GM19023 (cell line): Measurements from ENCODE around the gene PRSS57.
"Not testable (repeated sequence)": the region's sequence is repeated elsewhere in the genome, so short reads cannot be mapped to it uniquely, and the experiment has no call there.

Source experiments
- ATAC-seq: cut with Tn5 transposase; IDR thresholded peaks from one replicate; pipeline ENCODE4 v1.9.1; 2021; ENCODE audit warnings: mild to moderate bottlenecking, moderate library complexity; ENCODE audit not compliant: unreplicated experiment

PRSS57 gene

DNA sequence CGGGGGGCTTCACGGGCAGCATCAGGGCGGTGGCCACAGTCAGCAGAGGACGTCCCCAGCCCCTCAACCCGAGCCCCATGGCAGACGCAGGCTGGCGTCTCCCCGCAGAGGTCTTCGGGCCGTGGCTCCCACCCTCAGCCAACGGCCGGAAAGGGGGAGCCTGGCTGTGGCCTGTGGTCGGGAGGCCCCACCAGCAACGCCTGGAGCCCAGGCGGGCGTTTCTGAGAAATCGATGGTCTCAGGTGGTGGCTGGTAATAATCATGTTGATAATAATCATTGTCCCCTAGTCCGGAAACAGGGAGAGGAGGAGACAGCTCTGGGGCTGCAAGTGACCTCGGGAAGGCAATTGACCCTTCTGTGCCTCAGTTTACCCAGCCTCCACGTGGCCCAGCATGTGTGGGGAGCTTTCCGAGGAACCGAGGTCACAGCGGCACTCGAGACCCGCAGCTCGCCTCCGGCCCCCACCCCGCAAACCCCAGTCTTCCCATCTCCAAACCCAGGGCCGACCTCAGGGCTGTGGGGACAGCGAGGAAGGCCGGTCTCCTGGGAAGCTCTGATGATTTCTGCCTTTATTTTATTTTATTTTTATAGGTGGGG is at the start of gene PRSS57:
Gene PRSS57 (minus strand): TSS at position 101 of the 598 bp plus-strand sequence. CDS start 22 bp downstream, at position 79.
- ATAC-seq, result no peak

DNA sequence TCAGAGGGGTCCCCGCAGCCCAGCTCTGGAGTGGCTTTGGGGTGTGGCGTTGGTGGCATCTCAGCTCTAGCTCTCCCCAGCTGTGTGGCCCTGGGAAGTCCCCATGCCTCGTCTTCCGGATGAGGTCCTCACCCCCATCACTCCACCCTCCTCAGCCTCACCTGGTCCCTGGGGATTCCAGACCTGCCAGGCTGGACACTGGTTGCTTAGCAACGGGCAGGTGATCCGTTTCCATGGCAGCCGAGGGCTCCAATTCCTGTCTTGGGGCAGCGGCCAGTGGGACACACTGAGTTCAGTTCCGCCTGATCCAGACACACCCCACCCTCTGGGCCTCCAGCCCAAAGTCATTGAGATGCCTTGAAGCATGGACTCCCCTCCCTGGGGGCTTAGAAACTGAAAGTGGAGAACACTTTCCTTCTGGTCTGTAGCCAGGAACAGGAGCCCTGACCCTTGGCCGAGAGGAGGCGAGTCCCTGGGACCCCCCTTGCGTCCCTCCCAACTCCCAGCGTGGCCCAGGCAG is 48.0 kb upstream of the PRSS57 start:
- ATAC-seq, result no peak

DNA sequence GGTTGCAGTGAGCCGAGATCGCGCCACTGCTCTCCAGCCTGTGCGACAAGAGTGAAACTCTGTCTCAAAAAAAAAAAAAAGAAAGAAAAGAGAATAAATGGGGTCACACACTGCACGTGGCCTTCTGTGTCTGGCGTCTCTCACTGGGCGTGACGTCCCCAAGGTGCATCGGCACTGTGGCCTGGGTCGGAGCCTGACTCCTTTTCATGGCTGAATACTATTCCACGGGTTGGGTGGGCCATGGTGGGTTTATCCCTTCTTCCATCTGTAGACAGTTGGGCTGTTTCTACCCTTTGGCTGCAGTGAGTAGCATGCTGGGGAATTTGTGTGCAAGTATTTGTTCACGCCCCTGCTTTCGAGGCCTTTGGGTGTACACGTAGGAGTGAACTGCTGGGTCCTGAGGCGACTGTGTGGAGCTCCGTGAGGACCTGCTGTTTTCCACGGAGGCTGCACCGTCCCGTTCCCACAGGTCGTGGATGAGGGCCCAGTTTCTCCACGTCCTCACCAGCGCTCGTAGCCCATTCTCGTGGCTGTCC is 47.4 kb upstream of the PRSS57 start:
- no peak for ATAC-seq

DNA sequence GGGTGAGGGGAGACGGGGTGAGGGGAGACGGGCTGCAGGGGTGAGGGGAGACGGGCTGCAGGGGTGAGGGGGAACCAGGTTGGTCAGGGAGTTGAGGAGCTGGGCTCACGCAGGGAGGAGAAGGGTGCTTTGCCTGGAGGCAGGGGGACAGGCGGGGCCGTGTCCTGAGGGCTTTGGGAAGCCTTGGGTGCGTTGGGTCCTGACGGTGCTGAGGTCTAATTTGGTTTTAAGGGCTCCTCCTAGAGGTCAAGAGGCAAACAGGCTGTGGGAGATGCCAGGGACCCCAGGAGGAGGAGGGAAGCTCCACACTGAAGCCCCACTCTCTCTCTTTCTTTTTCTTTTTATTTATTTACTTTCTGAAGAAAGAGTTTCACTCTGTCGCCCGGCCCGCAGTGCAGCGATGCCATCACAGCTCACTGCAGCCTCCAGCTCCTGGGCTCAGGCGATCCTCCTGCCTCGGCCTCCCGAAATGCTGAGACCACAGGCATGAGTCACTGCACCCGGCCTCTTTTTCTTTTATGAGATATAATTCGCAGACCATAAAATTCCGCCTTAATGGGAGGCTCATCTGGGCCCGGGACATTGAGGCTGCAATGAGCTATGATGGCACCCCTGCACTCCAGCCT is 46.4 kb upstream of the PRSS57 start:
- ATAC-seq, result no peak

DNA sequence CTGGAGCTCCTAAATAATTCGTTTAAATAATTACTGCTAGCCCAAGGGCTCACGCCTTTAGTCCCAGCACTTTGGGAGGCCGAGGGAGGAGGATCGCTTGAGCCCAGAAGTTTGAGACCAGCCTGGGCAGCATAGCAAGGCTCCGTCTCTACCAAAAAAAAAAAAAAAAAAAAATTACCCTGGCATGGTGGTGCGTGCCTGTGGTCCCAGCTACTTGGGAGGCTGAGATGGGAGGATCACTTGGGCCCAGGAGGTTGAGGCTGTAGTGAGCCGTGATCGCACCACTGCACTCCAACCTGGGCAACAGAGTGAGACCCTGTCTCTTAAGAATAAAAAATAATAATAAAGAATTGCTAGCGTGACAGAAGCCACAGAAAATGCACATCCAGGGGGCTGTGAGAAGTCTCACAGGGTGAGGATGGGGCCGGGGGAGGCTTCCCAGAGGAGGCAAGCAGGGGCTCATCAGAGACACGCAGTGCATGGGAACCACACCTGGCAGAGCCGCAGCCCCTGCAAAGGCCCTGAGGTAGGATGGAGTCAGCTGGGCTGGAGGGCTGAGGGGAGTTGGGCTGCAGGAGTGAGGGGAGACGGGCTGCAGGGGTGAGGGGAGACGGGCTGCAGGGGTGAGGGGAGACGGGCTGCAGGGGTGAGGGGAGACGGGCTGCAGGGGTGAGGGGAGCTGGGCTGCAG is 45.7 kb upstream of the PRSS57 start:
- ATAC-seq, result not testable (repeated sequence)

DNA sequence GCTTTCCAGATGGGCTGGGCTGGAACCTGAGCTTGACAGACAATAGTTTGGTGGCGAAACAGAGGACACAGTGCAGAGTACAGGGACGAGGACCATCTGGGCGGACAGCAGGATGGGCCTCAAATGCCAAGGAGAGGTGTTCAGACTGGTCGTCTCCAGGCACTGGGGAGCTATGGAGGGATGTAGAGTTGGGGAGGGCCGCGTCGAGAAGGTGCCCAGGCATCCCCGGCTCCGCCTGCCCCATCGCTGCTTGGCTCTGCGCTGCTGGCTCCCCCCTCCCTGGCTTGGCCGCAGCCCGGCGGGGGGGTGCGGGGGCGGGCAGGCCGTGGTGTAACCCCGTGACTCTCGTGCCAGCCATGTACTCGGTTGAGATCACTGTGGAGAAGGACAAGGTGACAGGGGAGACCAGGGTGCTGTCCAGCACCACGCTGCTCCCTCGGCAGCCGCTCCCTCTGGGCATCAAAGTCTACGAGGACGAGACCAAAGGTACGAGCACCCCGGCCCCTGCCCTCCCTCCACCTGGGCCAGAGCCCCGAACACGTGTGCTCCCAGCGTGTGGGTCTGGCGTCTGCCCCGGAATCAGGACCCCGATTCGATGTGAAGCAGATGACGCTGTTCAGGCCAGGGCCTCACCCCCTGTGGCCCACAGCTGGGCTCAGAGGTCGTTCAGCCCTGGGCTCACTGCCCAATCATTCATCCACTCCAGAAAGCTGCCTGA is 44.9 kb upstream of the PRSS57 start:
- ATAC-seq, result no peak

DNA sequence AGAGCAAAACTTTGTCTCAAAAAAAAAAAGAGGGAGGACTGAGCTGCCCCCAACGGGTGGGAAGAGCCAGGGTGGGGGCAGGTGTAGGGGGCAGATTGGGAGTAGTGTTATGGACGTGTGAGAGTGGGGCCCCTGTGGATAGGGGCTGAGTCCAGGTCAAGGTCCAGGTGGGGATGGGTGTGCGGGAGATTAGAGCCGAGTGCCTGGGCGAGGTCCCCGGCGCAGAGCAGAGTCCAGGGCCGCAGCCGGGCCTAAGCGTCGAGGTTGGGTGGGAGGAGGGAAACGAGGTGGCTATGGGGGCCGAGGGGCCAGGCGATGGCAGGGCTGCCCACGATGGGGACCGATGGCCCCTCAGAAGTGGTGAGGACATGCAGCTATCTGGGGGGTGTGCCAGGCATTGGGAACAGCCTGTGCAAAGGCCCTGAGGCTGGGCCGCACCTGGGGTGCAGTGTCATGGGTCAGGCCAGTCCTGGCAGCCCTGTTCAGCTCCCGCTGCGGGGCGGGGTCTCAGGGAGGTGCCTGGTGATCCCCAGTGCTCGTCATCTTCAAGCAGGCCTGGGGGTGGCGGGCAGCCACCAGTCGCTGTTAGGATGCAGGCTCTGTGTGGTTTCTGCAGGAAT is 43.4 kb upstream of the PRSS57 start:
- no peak for ATAC-seq

DNA sequence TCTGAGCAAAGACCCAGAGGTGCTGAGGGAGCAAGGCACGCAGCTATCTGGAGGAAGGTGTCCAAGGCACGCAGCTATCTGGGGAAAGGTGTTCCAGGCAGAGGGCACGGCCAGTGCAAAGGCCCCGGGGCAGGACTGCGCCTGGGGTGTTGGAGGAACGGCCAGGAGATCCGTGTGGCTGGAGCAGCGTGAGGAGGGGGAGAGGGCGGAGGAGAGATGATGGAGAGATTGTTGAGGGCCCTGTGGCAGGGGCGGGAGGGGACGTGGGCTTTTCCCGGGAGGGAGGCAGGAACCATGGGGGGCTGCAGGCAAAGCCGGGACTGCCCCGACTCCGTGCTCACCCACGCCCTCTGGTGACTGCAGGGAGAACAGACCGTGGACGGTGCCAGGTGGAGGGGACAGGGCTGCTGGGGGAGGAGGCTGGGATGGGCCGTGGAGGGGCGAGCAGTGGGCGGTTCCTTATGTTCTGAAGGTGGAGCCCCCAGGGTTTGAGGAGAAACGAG is 42.4 kb upstream of the PRSS57 start:
- ATAC-seq, result no peak

DNA sequence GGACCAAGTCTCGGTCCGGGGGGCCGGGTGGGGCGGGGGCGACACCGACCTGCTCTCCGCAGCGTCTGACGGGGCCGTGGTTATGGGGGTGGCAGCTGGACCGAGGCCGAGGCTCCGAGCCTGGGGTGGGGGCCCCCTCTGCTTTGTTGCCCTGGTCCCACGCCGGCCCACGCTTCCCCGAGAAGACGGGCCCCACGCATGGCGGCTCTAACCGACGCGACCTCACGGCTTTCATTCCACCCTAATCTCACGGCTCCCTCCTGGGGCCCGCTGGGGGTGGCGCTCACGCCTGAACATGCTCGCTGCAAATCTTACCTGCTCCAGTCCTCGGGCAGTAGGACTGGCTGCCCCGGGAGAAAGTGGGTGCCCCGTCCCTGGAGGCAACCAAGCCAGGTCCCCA is 40.9 kb upstream of the PRSS57 start:
- no peak for ATAC-seq

DNA sequence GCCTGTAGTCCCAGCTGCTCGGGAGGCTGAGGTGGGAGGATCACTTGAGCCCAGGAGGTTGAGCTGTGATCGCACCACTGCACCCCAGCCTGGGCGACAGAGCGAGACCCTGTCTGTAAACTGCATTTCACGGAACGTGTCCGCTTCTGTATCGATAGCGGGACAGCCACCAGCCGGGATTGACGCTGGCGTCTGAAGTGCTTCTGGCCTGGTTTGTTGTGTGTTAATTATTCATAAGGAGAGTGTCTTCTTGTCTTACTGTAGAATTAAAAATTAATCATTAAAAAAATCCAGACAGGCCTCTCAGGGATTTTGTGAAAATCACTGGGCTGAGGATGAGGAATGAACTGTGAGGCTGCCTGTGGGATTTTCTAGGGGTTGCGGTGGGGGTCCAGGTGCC is 39.5 kb upstream of the PRSS57 start:
- no peak for ATAC-seq

DNA sequence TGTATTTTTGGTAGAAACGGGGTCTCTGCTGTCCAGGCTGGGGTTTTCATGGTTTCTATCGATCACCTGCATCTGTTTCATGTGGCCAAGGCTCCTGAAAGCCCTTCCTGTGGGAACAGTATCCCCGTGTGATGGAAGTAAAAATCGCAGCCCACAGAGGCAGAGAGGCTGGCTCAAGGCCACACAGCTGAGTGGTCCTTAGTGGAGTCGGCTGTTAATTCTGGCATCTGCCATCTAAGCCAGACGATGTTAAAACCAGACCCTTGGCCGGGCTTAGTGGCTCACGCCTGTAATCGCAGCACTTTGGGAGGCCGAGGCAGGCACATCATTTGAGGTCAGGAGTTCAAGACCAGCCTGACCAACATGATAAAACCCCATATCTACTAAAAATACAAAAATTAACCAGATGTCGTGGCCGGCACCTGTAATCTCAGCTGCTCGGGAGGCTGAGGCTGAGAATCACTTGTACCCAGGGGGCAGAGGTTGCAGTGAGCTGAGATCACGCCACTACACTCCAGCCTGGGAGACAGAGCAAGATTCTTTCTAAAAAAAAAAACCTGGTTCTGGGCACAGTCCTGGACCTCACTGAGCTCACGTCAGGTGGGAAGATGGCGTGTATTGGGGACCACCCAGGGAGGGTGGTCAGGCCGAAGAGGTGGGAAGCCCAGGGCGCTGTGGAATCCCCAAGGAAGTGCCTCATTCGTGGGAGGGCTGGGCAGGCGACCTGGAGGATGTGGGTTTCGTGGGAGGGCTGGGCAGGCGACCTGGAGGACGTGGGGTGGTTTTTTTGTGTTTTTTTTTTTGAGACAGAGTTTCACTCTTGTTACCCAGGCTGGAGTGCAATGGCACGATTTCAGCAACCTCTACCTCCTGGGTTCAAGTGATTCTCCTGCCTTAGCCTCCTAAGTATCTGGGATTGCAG is 37.2 kb upstream of the PRSS57 start:
- no peak for ATAC-seq

DNA sequence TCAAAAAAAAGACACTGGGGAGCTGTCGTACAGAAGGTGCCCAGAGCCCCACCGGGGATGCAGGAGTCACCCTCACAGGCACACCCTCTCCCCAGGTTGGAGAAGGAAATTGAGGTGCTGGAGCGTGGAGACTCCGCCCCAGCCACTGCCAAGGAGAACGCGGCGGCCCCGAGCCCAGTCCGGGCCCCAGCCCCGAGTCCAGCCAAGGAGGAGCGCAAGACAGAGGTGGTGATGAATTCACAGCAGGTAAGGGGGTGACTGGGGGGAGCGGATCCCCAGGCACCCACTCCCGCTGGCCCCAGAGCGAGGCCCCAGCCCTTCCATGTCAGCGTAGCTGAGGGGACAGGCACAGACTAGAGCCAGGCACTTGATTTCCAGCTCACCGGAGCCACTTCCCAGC is 35.7 kb upstream of the PRSS57 start:
- ATAC-seq, result no peak

DNA sequence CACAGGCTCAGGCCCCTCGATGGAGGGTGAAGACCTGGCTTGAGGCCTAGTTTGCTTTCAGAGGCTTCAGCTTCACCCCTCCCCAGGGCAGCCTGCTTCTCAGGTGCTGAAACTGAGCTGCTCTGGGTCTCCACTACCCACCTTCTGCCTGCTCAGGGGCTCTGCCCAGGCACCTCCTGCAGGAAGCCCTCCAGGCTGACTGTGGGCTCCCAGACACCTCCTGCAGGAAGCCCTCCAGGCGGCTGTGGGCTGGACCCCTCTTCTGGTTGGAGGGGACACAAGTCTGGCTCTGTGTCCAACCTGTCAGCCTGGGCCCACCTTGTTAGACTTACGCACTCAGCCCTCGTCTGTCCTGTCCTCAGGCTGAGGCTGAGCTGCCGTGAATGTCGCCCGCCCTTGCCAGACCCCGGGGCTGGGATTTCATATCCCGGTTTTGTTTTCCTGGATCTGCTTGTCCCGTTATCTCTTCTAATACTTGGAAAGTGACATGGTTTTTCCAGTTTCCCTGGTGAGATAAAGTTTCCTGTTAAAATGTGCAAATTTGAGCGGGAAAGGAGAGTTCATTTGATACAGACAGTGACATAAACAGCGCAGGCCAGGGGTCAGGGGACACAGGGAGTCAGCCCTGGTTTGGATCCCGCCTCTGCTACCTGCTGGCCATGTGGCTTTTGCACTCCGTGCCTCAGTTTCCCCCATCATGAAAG is 34.9 kb upstream of the PRSS57 start:
- ATAC-seq, result no peak

DNA sequence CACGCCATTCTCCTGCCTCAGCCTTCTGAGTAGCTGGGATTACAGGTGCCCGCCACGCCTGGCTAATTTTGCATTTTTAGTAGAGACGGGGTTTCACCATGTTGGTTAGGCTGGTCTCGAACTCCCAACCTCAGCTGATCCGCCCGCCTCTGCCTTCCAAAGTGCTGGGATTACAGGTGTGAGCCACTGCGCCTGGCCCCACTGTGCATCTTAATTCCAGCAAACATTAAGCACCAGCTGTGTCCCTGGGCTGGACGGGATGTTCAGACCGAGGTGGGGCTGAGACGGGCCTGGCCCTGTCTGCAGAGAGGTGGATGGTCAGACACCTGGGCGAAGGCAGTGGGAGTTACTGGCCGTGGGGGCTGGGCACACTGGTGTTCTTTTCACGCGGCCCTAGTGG is 34.3 kb upstream of the PRSS57 start:
- not testable (repeated sequence) for ATAC-seq

DNA sequence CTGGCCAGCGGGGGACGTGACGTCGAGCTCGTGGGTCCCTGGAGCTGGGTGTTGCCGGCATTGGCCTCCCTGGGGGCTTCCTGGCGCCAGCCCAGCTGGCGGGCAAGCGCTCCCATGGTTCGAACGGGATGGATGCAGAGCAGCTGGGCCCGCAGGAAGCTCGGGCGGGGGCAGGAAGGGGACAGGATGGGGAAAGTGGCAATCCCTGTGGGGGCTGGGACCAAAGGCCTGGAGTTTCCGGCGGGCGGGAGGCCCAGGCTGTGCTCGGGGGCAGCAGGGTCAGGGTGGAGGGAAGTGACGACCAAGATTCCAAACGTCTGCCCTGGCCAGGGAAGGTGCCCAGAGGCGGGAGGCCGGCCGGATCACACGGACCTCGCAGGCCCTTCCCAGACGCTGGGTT is 32.8 kb upstream of the PRSS57 start:
- no peak for ATAC-seq

DNA sequence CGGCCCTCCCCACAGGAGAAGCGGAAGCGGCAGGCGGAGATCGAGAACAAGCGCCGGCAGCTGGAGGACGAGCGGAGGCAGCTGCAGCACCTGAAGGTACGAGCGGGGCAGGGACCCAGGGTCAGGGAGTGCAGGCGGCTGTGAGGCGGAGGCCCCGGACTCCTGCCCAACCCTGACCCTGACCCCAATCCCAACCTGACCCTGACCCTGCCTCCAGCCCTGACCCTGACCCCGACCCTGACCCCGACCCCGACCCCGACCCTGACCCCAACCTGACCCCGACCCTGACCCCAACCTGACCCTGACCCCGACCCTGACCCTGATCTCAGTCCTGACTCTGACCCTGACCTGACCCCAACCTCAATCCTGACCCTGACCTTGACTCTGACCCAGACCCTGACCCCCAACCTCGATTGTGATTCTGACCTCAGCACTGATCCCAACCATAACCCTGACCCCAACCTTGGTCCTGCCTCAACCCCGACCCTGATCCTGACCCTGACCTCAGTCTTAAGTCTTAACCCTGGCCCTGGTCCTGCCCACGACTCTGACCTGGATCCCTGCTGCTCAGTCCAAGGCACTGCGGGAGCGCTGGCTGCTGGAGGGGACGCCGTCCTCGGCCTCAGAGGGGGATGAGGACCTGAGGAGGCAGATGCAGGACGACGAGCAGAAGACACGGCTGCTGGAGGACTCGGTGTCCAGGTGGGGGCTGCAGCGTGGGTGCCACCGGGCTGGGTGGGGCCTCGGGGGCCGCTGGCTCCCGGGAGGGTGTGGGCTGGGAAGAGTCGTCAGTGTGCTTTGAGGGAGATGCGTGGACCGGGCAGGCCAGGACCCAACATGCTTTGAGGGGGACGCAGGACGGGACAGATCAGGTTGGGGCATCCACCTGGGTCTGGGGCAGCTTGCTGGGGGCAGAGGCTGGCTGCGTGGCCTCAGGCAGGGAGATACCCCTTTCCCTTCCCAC is 32.0 kb upstream of the PRSS57 start:
- no peak for ATAC-seq

DNA sequence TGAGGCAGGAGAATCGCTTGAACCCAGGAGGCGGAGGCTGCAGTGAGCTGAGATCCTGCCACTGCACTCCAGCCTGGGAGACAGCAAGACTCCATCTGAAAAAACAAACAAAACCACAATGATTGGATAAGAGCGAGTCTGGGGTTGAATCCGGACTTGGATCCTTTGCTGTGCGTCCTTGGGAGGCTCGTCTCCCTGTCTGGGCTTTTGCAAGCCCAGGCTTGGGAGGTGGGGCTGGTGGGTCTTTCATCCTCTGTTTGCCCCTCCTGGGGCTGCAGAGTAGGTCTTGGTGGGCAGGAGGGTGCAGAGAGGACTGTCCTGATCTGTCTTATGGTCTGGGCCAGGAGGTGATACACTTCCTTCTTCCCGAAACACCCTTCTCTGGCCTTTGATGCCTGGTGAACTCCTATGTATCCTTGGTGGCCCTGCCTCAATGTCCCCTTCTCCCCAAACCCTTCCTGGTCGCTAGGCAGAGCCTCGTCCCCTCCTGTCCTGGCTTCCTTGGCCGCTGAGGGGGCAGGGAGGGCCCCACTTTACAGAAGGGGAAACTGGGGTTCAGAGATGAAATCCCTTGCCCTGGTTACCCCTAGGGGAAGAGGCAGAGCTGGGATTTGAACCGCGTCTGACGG is 30.3 kb upstream of the PRSS57 start:
- ATAC-seq, result no peak
